Activated CD4-positive, alpha-beta T cell treated with anti-CD3 and anti-CD28 coated beads, Interleukin-2, amount 10 ng/mL, durations not matched to agents 7 days and 5 days (primary cell): ENCODE data around the gene ATAD1. TPM values are rescaled to one million over a fixed set of nuclear protein-coding genes. Genes with fewer than 3 reads are reported as not detected.
"Not testable (repeated sequence)": the region's sequence is repeated elsewhere in the genome, so short reads cannot be mapped to it uniquely, and the experiment has no call there.

Experiments used
- CTCF ChIA-PET: fragments of 350-600 bp; sonication (Branson Sonifier 250); formaldehyde crosslinking; loops from one replicate; lab custom pipeline; 2021; ENCODE audit warnings: antibody characterized with exemption; lab: Charles Lee
- POLR2A ChIA-PET: fragments of 350-600 bp; sonication (Branson Sonifier 250); formaldehyde crosslinking; loops from one replicate; lab custom pipeline; 2021; ENCODE audit warnings: antibody characterized with exemption; lab: Charles Lee
- DNase-seq: peaks from one replicate; pipeline ENCODE4 v3.0.0-alpha.2; 2020
- H3K27ac Mint-ChIP-seq: one replicate; pipeline ENCODE4 v1.8.0; 2021; ENCODE audit warnings: mild to moderate bottlenecking, moderate library complexity, mixed read lengths
- H3K27me3 Mint-ChIP-seq: one replicate; pipeline ENCODE4 v1.8.0; 2021; ENCODE audit warnings: mixed read lengths
- H3K36me3 Mint-ChIP-seq: one replicate; pipeline ENCODE4 v1.8.0; 2021; ENCODE audit warnings: low read depth, mixed read lengths
- H3K4me1 Mint-ChIP-seq: one replicate; pipeline ENCODE4 v1.8.0; 2021; ENCODE audit warnings: mixed read lengths
- H3K4me3 Mint-ChIP-seq: one replicate; pipeline ENCODE4 v1.8.0; 2021; ENCODE audit warnings: mild to moderate bottlenecking, moderate library complexity, mixed read lengths
- H3K9me3 Mint-ChIP-seq: one replicate; pipeline ENCODE4 v1.8.0; 2021; ENCODE audit warnings: mixed read lengths
- total RNA-seq, 2 experiments: library from RNA; stranded (reverse); gene quantifications; one replicate each; pipeline ENCODE4 v1.2.3, GENCODE V29; 2021

The ATAD1 gene
- total RNA-seq, 2 experiments from 2014 or later: 42.9 to 45.9 TPM

DNA sequence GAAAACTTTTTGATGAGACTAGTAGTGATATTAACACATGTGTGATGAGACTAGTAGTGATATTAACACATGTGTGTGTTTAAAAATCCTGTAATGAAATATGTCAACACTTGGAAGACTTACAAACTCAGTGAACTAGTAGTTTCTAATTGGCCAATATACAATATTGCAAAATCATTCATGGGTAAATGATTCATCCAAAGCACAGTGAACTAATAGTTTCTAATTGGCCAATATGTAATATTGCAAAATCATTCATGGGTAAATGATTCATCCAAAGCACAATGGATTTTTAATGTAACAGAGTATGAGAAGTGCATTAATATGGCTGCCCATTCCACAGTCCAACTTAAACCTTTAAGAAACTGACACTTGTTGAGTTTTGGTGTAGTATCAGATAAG lies 77.8 kb downstream of the ATAD1 start:
- H3K27ac Mint-ChIP-seq: no peak overlapping the region
- no peaks in the 10 kb centered on the region for H3K9me3 Mint-ChIP-seq
- no peak for DNase-seq
- H3K36me3 Mint-ChIP-seq: no peaks in the 10 kb centered on the region
- H3K4me3 Mint-ChIP-seq: no peak overlapping the region
- H3K4me1 Mint-ChIP-seq: peaks cover 1% of the 10 kb centered on the region
- H3K27me3 Mint-ChIP-seq: peaks cover 20% of the 10 kb centered on the region
- ChIA-PET POLR2A (no interaction called here), CTCF (interaction anchor here (1.7 kb wide), 1 partner anchor 10 kb away, joined by 5 read pairs; no protein-coding TSS in a partner anchor)

DNA sequence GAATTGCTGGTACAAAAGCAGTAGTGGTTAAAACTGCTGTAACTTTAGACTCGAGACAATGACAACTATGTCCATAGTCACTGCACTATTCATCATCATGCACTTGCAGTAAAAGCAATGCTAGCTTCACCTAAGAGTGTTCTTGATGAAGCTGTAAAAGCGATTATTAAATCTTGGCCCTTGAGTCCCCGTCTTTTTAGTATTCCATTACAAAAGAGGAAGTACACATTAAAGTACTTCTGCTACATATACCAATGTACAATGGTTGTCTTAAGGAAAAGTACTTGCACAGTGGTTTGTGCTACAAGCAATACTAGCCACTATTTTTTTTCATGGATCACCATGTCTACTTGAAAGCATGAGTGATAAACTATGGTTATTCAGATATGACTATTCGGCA lies 78.3 kb downstream of the ATAD1 start:
- DNase-seq: no peak

GRCh38 chr10:87738253-87738652 lies 79.8 kb downstream of the ATAD1 start:
- H3K27ac Mint-ChIP-seq, CTCF ChIA-PET, H3K4me1 Mint-ChIP-seq, H3K36me3 Mint-ChIP-seq, H3K9me3 Mint-ChIP-seq, DNase-seq, H3K4me3 Mint-ChIP-seq, POLR2A ChIA-PET: not testable (repeated sequence)
- peaks cover 23% of the 10 kb centered on the region for H3K27me3 Mint-ChIP-seq

More for the DNA sequence above, 78.3 kb downstream of the ATAD1 start:
- H3K4me1 Mint-ChIP-seq: peaks cover 1% of the 10 kb centered on the region
- no peaks in the 10 kb centered on the region for H3K9me3 Mint-ChIP-seq
- no peak overlapping the region for H3K27ac Mint-ChIP-seq
- ChIA-PET CTCF (no interaction called here), POLR2A (no interaction called here)
- H3K36me3 Mint-ChIP-seq: no peaks in the 10 kb centered on the region
- no peak overlapping the region for H3K4me3 Mint-ChIP-seq
- peaks cover 20% of the 10 kb centered on the region for H3K27me3 Mint-ChIP-seq

DNA sequence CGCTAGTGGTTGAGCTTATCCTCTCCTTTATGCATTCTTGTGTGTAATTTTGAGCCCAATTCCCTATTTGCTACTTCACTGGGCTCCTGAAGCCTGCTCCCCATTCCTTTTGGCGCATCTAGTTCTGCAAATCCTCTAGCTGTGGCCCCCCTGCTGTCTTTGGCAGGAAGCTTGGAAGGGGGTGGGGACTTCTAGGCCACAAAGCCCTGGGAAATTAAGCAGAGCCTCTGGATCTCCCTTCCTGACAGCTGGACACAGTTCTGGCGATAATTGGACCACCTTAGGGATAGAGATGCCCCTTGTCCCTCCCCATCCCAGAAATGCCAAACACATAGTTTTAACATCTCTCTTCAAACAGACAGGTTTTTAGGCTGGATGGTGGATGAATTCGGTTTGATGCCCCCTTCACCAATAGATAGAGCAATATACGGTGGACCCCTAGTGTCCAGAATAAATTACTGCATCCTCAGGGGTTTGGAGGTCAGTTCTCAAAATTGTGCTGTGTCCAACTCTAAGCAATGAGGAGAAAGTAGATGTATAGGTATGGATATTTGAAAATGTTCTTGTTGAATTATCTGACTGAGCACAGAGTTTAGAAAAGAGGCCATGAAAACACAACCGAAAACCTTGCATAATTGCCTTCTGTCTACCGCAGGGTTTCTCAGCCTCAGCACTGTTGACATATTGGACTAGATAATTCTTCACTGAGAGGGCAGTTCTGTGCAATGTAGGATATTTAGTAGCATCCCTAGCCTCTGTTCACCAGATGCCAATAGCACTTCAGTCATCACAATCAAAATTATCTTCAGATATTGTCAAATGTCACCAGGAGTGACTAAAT lies 82.8 kb downstream of the ATAD1 start:
- CTCF ChIA-PET: interaction anchor here (0.8 to 1.5 kb wide), 2 partner anchors 15 to 20 kb away, joined by 3 read pairs; no protein-coding TSS in a partner anchor
- Mint-ChIP-seq H3K27ac (no peak overlapping the region), H3K4me1 (peaks cover 1% of the 10 kb centered on the region), H3K36me3 (no peaks in the 10 kb centered on the region), H3K9me3 (no peaks in the 10 kb centered on the region), H3K27me3 (peaks cover 25% of the 10 kb centered on the region), H3K4me3 (no peak overlapping the region)
- POLR2A ChIA-PET: no interaction called here
- no peak for DNase-seq

GRCh38 chr10:87733081-87733480 lies 84.9 kb downstream of the ATAD1 start:
- Mint-ChIP-seq H3K27me3 (peaks cover 19% of the 10 kb centered on the region), H3K4me1 (peaks cover 1% of the 10 kb centered on the region), H3K4me3 (no peak overlapping the region), H3K9me3 (no peaks in the 10 kb centered on the region), H3K36me3 (no peaks in the 10 kb centered on the region), H3K27ac (no peak overlapping the region)
- ChIA-PET POLR2A (no interaction called here), CTCF (interaction anchor here (1.2 to 2.1 kb wide), 2 partner anchors 11 to 16 kb away, joined by 3 to 8 read pairs; no protein-coding TSS in a partner anchor)
- DNase-seq: no peak

DNA sequence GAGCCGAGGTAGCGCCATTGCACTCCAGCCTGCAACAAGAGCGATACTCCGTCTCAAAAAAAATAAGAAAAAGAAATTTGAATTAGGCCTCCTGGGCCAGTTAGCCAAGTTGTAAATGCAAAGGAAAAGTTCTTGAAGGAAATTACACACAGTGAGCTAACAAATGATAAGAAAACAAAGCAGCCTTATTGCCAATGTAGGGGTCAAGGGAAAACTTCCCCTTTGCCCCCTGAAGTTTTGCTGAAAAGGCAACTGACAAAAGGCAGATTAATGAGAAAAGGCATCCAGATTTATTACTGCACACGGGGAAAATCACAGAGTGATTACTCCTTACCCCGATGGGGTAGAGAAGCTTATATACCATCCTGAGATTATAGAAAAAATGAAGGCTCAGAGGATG lies 88.1 kb downstream of the ATAD1 start:
- Mint-ChIP-seq H3K9me3 (no peaks in the 10 kb centered on the region), H3K4me3 (no peak overlapping the region), H3K4me1 (no peaks in the 10 kb centered on the region), H3K36me3 (no peaks in the 10 kb centered on the region), H3K27me3 (peaks cover 10% of the 10 kb centered on the region), H3K27ac (no peak overlapping the region)
- ChIA-PET CTCF (interaction anchor here (0.6 kb wide), 1 partner anchor 784 kb away, joined by 3 read pairs; no protein-coding TSS in a partner anchor), POLR2A (no interaction called here)
- DNase-seq: no peak

GRCh38 chr10:87724789-87725188 lies 93.2 kb downstream of the ATAD1 start:
- no peaks in the 10 kb centered on the region for H3K9me3 Mint-ChIP-seq
- H3K36me3 Mint-ChIP-seq: no peaks in the 10 kb centered on the region
- peaks cover 10% of the 10 kb centered on the region for H3K27me3 Mint-ChIP-seq
- no peak for DNase-seq
- POLR2A ChIA-PET: no interaction called here
- H3K27ac Mint-ChIP-seq: no peak overlapping the region
- no peak overlapping the region for H3K4me3 Mint-ChIP-seq
- CTCF ChIA-PET: no interaction called here
- no peaks in the 10 kb centered on the region for H3K4me1 Mint-ChIP-seq

GRCh38 chr10:87723500-87723899 lies 94.5 kb downstream of the ATAD1 start:
- no peaks in the 10 kb centered on the region for H3K4me1 Mint-ChIP-seq
- H3K36me3 Mint-ChIP-seq: no peaks in the 10 kb centered on the region
- H3K4me3 Mint-ChIP-seq: no peak overlapping the region
- ChIA-PET POLR2A (no interaction called here), CTCF (no interaction called here)
- peaks cover 10% of the 10 kb centered on the region for H3K27me3 Mint-ChIP-seq
- DNase-seq: no peak
- H3K27ac Mint-ChIP-seq: no peak overlapping the region
- H3K9me3 Mint-ChIP-seq: no peaks in the 10 kb centered on the region

DNA sequence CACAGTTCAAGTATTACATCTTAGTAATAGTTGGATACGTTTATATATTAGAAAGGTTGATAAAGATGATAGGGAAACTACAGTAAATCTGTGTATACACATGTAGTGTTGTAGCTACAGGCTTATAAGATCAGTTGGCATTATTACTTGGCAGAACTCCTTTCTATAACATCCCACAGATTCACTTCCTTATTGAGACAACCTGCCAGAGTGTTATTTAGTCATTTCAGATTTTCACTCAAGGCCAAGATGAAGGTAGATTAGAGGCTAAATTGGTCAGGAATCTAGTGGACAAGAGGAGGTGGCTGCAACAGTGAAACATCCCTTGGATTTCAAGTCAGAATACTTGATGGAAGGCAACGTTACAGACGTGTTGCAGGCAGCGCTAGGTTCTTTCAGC lies 95.3 kb downstream of the ATAD1 start:
- no peaks in the 10 kb centered on the region for H3K4me1 Mint-ChIP-seq
- no peak overlapping the region for H3K27ac Mint-ChIP-seq
- DNase-seq: no peak
- no peaks in the 10 kb centered on the region for H3K9me3 Mint-ChIP-seq
- H3K4me3 Mint-ChIP-seq: no peak overlapping the region
- POLR2A ChIA-PET: no interaction called here
- H3K36me3 Mint-ChIP-seq: no peaks in the 10 kb centered on the region
- CTCF ChIA-PET: no interaction called here
- peaks cover 11% of the 10 kb centered on the region for H3K27me3 Mint-ChIP-seq

DNA sequence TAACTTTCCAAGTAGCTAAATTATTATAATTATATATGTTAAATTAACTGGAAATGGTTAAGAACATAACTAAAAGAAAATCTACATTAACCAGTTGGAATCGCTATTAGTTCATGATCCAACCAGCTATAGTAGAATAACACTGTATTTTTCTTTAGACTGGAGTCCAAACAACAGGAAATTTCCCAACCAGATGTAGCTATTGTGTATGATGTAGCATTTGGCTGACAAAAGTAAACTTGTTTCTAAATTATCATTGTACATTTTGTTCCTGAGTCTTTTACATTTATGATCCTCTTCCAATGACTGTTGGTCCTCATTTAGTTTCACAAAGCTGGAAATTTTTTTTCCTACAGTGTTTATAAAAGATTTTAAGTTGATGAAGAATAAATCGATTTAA lies 96.2 kb downstream of the ATAD1 start:
- Mint-ChIP-seq H3K4me3 (no peak overlapping the region), H3K9me3 (no peaks in the 10 kb centered on the region), H3K36me3 (no peaks in the 10 kb centered on the region), H3K4me1 (no peaks in the 10 kb centered on the region), H3K27me3 (peaks cover 12% of the 10 kb centered on the region), H3K27ac (no peak overlapping the region)
- CTCF ChIA-PET: no interaction called here
- POLR2A ChIA-PET: no interaction called here
- DNase-seq: no peak

GRCh38 chr10:87720665-87721064 lies 97.4 kb downstream of the ATAD1 start:
- CTCF ChIA-PET: no interaction called here
- H3K4me3 Mint-ChIP-seq: no peak overlapping the region
- peaks cover 10% of the 10 kb centered on the region for H3K4me1 Mint-ChIP-seq
- H3K27ac Mint-ChIP-seq: no peak overlapping the region
- POLR2A ChIA-PET: no interaction called here
- no peaks in the 10 kb centered on the region for H3K9me3 Mint-ChIP-seq
- no peaks in the 10 kb centered on the region for H3K36me3 Mint-ChIP-seq
- H3K27me3 Mint-ChIP-seq: peaks cover 12% of the 10 kb centered on the region
- no peak for DNase-seq

GRCh38 chr10:87716348-87716670 lies 101.7 kb downstream of the ATAD1 start:
- Mint-ChIP-seq H3K27me3 (peaks cover 2% of the 10 kb centered on the region), H3K4me1 (peaks cover 10% of the 10 kb centered on the region), H3K27ac (no peak overlapping the region), H3K9me3 (no peaks in the 10 kb centered on the region), H3K36me3 (no peaks in the 10 kb centered on the region), H3K4me3 (no peak overlapping the region)
- ChIA-PET POLR2A (no interaction called here), CTCF (interaction anchor here (0.6 kb wide), 1 partner anchor 117 kb away, joined by 3 read pairs; no protein-coding TSS in a partner anchor)
- no peak for DNase-seq

- Mint-ChIP-seq H3K9me3 (no peaks in the 10 kb centered on the region), H3K27me3 (peaks cover 2% of the 10 kb centered on the region), H3K36me3 (no peaks in the 10 kb centered on the region), H3K4me3 (no peak overlapping the region), H3K4me1 (peaks cover 10% of the 10 kb centered on the region), H3K27ac (no peak overlapping the region)
- DNase-seq: no peak
- POLR2A ChIA-PET: no interaction called here
- CTCF ChIA-PET: interaction anchor here (0.6 kb wide), 1 partner anchor 116 kb away, joined by 3 read pairs; no protein-coding TSS in a partner anchor
These were observed 102.3 kb downstream of the ATAD1 start for GRCh38 chr10:87715552-87716347.
